DND-41 (cell line): ENCODE measurements around the gene SUSD6.

Source experiments
- ATAC-seq: fragments of 200-7000 bp; cut with Tn5 transposase; 3 replicates; pipeline ENCODE4 v1.9.1; 2021; ENCODE audit warnings: low read depth; ENCODE audit not compliant: insufficient read depth
- DNase-seq: peaks from one replicate; pipeline ENCODE4 v3.0.0-alpha.2; 2020
- H2AFZ ChIP-seq: 2 replicates; pipeline ENCODE4 v1.6.0; 2012; ENCODE audit warnings: low read depth, low read length
- H3K27ac ChIP-seq: 2 replicates; pipeline ENCODE4 v1.5.1; 2012; ENCODE audit warnings: low read length, inconsistent platforms
- H3K27me3 ChIP-seq: fragments of 200-600 bp; sonication (generic); 2 replicates; pipeline ENCODE4 v1.6.0; 2012; ENCODE audit warnings: low read length, mild to moderate bottlenecking, inconsistent platforms; ENCODE audit not compliant: insufficient read depth, poor library complexity
- H3K36me3 ChIP-seq: 2 replicates; pipeline ENCODE4 v1.5.1; 2012; ENCODE audit warnings: low read length, inconsistent platforms; ENCODE audit not compliant: insufficient read depth
- H3K4me1 ChIP-seq: 2 replicates; pipeline ENCODE4 v1.5.1; 2012; ENCODE audit warnings: mild to moderate bottlenecking, low read length; ENCODE audit not compliant: insufficient read depth
- H3K4me2 ChIP-seq: 2 replicates; pipeline ENCODE4 v1.6.0; 2012; ENCODE audit warnings: mild to moderate bottlenecking, moderate library complexity, low read length, inconsistent platforms; ENCODE audit not compliant: insufficient read depth
- H3K4me3 ChIP-seq, 2 experiments: fragments of 200-600 bp in 1 of 2; shearing (Covaris generic) in 1 of 2; 2 replicates each; pipeline ENCODE4 v1.5.1; 2012 to 2016; ENCODE audit warnings: inconsistent platforms in 2 of 2, low read length in 2 of 2, mild to moderate bottlenecking in 2 of 2, low read depth in 1 of 2, moderate library complexity in 1 of 2
- H3K79me2 ChIP-seq: 2 replicates; pipeline ENCODE4 v1.6.0; 2012; ENCODE audit warnings: low read length, inconsistent platforms; ENCODE audit not compliant: insufficient read depth
- H3K9ac ChIP-seq: 2 replicates; pipeline ENCODE4 v1.6.0; 2012; ENCODE audit warnings: low read depth, mild to moderate bottlenecking, inconsistent platforms, low read length, moderate library complexity
- H3K9me3 ChIP-seq: 2 replicates; pipeline ENCODE4 v1.5.1; 2012; ENCODE audit warnings: low read length, moderate library complexity, mild to moderate bottlenecking, inconsistent platforms; ENCODE audit not compliant: insufficient read depth, severe bottlenecking
- H4K20me1 ChIP-seq: 2 replicates; pipeline ENCODE4 v1.6.0; 2012; ENCODE audit warnings: low read length; ENCODE audit not compliant: insufficient read depth
- EZH2 ChIP-seq: IDR thresholded peaks from 3 replicates; pipeline ENCODE4 v1.6.1; 2012; ENCODE audit warnings: borderline replicate concordance, low read depth, mild to moderate bottlenecking, moderate library complexity, low read length, inconsistent platforms; ENCODE audit not compliant: severe bottlenecking
- TF ChIP-seq, protein P1 (sequence below): IDR thresholded peaks from 2 replicates; pipeline ENCODE4 v1.5.1; 2012; ENCODE audit warnings: borderline replicate concordance, low read length, moderate library complexity, mild to moderate bottlenecking; ENCODE audit not compliant: poor library complexity, severe bottlenecking; ENCODE audit errors: extremely low read depth

SUSD6 gene

DNA sequence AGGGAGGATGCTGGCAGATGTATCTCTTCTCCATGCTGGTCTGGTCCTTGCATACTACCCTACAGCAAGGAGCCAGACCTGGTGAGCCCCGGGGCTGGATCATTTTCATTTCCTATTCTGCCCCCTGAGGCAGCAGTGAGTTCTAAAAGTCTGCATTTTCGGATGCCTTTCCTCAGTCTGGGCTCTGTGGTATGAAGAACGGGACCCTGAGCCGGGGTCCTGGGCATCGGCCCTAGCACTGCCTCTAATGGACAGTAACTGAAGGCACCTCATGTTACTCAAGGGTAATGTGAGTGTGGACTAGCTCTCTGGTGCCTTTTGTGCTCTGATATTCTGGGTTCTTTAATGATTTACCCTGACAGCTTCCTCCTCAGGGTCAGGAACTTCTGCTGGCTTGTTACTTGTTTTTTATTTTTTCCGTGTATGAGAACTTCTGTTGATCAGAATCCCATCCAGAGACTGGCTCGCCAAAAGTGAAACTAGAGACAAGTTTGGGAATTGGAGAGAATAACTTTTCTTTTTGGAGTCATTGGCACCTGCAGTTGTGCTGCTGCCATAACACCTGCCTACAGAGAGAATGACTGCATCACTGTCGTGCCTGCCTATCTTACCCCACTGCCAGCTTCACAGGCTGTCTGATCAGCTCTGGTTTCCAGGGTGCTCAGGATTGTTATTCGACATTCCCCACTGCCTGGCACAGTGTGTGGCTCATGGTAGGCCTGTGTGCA, 62.3 kb downstream of the SUSD6 start:
- ATAC-seq, result no peak
- Histone ChIP-seq H3K9ac (no peak overlapping the region), H4K20me1 (peaks cover 14% of the 10 kb centered on the region), H3K27ac (no peak overlapping the region), H3K4me2 (no peak overlapping the region), H3K4me1 (no peaks in the 10 kb centered on the region), H2AFZ (no peak overlapping the region), H3K4me3 (no peak overlapping the region), H3K27me3 (no peaks in the 10 kb centered on the region), H3K36me3 (no peaks in the 10 kb centered on the region), H3K9me3 (no peaks in the 10 kb centered on the region), H3K79me2 (no peaks in the 10 kb centered on the region)
- TF ChIP-seq, protein P1, sequence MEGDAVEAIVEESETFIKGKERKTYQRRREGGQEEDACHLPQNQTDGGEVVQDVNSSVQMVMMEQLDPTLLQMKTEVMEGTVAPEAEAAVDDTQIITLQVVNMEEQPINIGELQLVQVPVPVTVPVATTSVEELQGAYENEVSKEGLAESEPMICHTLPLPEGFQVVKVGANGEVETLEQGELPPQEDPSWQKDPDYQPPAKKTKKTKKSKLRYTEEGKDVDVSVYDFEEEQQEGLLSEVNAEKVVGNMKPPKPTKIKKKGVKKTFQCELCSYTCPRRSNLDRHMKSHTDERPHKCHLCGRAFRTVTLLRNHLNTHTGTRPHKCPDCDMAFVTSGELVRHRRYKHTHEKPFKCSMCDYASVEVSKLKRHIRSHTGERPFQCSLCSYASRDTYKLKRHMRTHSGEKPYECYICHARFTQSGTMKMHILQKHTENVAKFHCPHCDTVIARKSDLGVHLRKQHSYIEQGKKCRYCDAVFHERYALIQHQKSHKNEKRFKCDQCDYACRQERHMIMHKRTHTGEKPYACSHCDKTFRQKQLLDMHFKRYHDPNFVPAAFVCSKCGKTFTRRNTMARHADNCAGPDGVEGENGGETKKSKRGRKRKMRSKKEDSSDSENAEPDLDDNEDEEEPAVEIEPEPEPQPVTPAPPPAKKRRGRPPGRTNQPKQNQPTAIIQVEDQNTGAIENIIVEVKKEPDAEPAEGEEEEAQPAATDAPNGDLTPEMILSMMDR, result no peak
- TF ChIP-seq EZH2, result no peak
- no peak for DNase-seq

DNA sequence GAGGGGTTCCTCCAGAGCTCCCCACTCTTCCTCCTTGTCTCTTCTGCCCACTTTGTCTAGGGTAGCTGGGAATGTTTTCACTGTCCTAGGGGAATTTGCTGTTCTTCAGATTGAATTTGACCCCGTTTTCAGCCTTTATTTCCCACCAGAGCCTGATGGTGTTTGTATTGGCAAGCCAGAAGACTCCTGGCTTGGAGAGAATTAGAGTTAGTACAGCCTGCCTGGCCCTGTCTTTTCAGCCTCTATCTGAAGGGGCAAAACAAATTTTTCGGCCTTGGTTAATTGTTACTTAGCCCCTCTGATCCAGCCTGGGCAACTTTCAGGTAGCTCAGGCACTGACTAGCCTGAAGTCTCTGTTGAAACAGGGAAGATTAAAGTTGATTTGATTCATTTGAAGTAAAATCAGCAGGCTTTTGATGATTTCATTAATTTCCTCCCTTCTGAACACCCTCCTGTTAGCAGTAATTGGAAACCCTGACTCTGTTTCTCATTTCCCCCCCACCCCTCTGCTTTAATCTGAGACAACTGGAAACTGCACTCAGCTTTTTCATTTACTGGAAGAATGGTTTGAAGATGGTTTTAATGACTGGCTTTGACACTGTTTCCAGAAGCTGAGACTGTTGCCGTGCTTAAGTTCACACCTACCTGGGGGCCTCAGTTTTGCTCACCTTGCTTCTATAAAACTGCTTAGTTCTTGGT, 63.3 kb downstream of the SUSD6 start:
- H3K9me3 ChIP-seq, result no peaks in the 10 kb centered on the region
- no peak overlapping the region for H3K27ac ChIP-seq
- peaks cover 14% of the 10 kb centered on the region for H4K20me1 ChIP-seq
- no peaks in the 10 kb centered on the region for H3K27me3 ChIP-seq
- H3K9ac ChIP-seq, result no peak overlapping the region
- H3K79me2 ChIP-seq, result no peaks in the 10 kb centered on the region
- H3K4me1 ChIP-seq, result no peaks in the 10 kb centered on the region
- H2AFZ ChIP-seq, result no peak overlapping the region
- H3K36me3 ChIP-seq, result no peaks in the 10 kb centered on the region
- TF ChIP-seq, protein P1, result no peak
- no peak for TF ChIP-seq EZH2
- no peak overlapping the region for H3K4me3 ChIP-seq
- no peak overlapping the region for H3K4me2 ChIP-seq
- no peak for ATAC-seq
- DNase-seq, result no peak

DNA sequence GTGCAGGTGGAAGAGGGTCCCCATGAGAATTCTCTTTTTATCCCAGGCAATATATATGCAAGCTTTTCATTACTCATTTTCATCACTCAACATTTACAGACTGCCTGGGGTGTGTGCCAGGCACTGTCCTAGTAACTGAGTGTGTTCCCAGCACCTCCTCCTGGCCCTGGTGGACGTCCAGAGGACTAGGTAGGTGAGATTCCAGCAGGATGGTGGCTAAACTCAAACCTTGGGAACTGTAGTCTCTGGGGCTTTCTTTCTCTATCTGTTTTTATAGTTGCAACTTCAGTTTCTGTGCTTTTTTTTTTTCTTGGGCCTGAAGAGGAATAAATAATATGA, 63.8 kb downstream of the SUSD6 start:
- Histone ChIP-seq H3K27ac (no peak overlapping the region), H3K4me3 (no peak overlapping the region), H3K9ac (no peak overlapping the region), H3K4me2 (no peak overlapping the region), H2AFZ (no peak overlapping the region), H3K79me2 (no peaks in the 10 kb centered on the region), H4K20me1 (peaks cover 14% of the 10 kb centered on the region), H3K4me1 (no peaks in the 10 kb centered on the region), H3K36me3 (no peaks in the 10 kb centered on the region), H3K9me3 (no peaks in the 10 kb centered on the region), H3K27me3 (no peaks in the 10 kb centered on the region)
- ATAC-seq, result no peak
- no peak for TF ChIP-seq EZH2
- TF ChIP-seq, protein P1, result no peak
- DNase-seq, result no peak
